ENCODE data around the gene DIO3.

Gene DIO3

GRCh38 chr14:101561145-101561896, at the start of gene DIO3:
DIO3 (plus strand) TSS chr14:101561495.
- no peak for DNase-seq

GRCh38 chr14:101511620-101512375, 49.5 kb upstream of the DIO3 start:
- DNase-seq = no peak

- DNase-seq = no peak
Observed at GRCh38 chr14:101512376-101512695, 49.0 kb upstream of the DIO3 start.

GRCh38 chr14:101514136-101514535, 47.2 kb upstream of the DIO3 start:
- DNase-seq = no peak

GRCh38 chr14:101516401-101516800, 44.9 kb upstream of the DIO3 start:
- DNase-seq = no peak

GRCh38 chr14:101518611-101519473, 42.5 kb upstream of the DIO3 start:
- DNase-seq = no peak

- DNase-seq = no peak
Observed at GRCh38 chr14:101520621-101521472, 40.4 kb upstream of the DIO3 start.

GRCh38 chr14:101521473-101521915, 39.8 kb upstream of the DIO3 start:
- DNase-seq = no peak

GRCh38 chr14:101521978-101522377, 39.3 kb upstream of the DIO3 start:
- DNase-seq = no peak

GRCh38 chr14:101525640-101526527, 35.4 kb upstream of the DIO3 start:
- no peak for DNase-seq

GRCh38 chr14:101527987-101528386, 33.3 kb upstream of the DIO3 start:
- DNase-seq = no peak

GRCh38 chr14:101529079-101529478, 32.2 kb upstream of the DIO3 start:
- DNase-seq = no peak

GRCh38 chr14:101534198-101534597, 27.1 kb upstream of the DIO3 start:
- DNase-seq = no peak

GRCh38 chr14:101535232-101535631, 26.1 kb upstream of the DIO3 start:
- DNase-seq = no peak

- DNase-seq = no peak
Observed at GRCh38 chr14:101535701-101536207, 25.5 kb upstream of the DIO3 start.

GRCh38 chr14:101537286-101537685, 24.0 kb upstream of the DIO3 start:
- DNase-seq = no peak

- DNase-seq = no peak
Observed at GRCh38 chr14:101538878-101539277, 22.4 kb upstream of the DIO3 start.

- DNase-seq = no peak
Observed at GRCh38 chr14:101539880-101540279, 21.4 kb upstream of the DIO3 start.

GRCh38 chr14:101540481-101541462, 20.5 kb upstream of the DIO3 start:
- no peak for DNase-seq

GRCh38 chr14:101542391-101542790, 18.9 kb upstream of the DIO3 start:
- DNase-seq = no peak
